NCI-H146 (cell line): ENCODE results near the gene TBX6.
"Not testable (repeated sequence)": the region's sequence is repeated elsewhere in the genome, so short reads cannot be mapped to it uniquely, and the experiment has no call there.

ENCODE experiments used
- DNase-seq: peaks from one replicate; lab custom pipeline; 2025; lab: John Stamatoyannopoulos, UW

Gene TBX6, protein sequence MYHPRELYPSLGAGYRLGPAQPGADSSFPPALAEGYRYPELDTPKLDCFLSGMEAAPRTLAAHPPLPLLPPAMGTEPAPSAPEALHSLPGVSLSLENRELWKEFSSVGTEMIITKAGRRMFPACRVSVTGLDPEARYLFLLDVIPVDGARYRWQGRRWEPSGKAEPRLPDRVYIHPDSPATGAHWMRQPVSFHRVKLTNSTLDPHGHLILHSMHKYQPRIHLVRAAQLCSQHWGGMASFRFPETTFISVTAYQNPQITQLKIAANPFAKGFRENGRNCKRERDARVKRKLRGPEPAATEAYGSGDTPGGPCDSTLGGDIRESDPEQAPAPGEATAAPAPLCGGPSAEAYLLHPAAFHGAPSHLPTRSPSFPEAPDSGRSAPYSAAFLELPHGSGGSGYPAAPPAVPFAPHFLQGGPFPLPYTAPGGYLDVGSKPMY

GRCh38 chr16:30091474-30092372 is at the start of gene TBX6:
Gene TBX6 (minus strand): TSS chr16:30091924. CDS start chr16:30091193, 731 bp downstream.
- DNase-seq, result peak; percentile 90

DNA sequence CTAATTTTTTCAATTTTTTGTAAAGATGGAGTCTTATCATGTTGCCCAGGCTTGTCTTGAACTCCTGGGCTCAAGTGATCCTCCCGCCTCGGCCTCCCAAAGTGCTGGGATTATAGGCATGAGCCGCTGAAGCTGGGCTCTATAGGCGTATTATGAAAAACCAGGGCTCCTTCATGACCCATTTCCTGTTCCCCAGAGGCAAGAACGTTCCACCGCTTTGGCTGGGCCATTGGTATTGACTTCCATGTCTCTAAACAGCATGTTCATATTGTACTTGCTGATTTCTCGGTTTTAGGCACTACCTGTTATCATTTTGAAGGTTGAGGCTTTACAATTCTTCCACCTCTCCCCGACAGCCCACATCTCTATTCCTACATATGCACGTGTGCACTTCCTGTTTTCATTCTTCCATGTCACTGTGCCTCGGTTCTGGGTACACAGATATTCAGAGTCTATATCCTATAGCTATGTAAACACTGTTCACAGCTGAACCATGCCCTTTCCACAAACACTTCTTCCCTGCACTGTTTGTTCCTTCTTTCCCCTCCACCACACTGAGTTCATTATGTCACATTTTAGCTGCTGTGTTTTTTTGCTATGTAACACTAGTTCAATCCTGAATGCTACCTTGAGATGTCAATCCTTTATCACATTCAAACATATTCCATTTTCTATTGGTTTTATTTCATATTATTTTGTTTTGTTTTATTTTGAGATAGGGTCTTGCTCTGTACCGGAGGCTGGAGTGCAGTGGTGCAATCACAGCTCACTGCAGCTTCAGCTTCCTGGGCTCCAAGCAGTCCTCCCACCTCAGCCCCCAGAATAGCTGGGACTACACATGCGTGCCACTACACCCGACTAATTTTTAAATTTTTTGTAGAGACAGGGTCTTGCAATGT is 48.1 kb upstream of the TBX6 start:
- peak; percentile 26 for DNase-seq

GRCh38 chr16:30137897-30138296 is 46.2 kb upstream of the TBX6 start:
- DNase-seq, result no peak

DNA sequence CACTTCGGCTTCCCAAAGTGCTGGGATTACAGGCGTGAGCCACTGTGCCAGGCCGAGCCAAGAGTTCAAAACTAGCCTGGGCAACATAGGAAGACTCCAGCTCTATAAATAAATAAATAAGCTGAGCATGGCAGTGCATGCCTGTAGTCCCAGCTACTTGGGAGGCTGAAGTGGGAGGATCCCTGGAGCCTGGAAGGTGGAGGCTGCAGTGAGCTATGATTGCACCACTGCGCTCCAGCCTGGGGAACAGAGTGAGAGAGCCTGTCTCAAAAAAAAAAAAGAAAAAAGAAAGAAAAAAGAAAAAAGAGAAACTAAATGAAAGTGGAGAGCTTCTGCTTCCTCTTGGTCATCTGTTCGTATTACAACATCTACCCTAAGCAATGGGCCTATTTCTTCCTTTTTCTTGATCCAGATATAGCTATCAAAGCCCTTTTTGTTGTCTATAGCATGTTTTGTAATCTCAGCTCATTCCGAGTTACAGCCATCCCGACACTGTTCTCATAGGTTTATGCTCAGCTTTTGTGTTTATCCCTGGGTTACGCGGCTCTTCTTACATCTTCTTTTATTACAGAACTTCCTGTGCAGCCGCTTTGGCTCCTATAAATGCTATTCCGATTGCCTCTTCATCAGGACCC is 45.4 kb upstream of the TBX6 start:
- DNase-seq, result no peak

DNA sequence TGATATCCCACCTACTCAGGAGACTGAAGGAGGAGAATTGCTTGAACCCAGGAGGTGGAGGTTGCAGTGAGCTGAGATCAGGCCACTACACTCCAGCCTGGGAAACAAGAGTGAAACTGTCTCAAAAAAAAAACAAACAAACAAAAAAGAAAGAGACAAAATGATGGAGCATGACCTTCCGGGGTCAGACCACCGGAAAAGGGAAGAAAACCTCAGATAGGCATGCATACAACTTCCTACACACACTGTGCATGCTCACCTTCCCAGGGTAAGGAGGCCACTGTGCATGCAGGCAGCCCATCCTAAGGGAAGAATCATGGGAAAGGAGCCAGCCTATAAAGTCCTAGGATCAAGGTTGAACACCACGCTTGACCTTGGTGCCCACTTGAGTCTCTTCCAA is 40.9 kb upstream of the TBX6 start:
- no peak for DNase-seq

- no peak for DNase-seq
These were observed 40.2 kb upstream of the TBX6 start for GRCh38 chr16:30131869-30132475.

DNA sequence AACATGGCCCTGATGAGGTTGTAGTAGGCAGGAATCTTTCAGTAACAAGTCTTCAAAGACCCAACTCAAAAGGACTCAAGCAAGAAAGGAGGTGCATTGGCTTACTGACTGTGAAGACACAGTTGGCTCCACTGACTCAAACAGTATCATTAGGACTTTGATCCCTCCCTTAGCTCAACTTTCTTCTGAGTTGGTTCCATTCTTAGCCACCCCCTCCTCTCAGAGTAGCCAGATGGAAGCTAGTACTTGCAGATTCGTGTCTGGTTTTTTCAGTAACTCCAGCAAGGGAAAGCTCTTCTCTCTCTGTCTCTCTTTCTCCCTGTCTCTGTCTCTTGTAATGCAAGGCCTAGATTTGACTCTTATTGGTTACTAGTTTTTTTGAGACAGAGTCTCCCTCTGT is 36.3 kb upstream of the TBX6 start:
- no peak for DNase-seq

GRCh38 chr16:30125690-30126089 is 34.0 kb upstream of the TBX6 start:
- not testable (repeated sequence) for DNase-seq

- no peak for DNase-seq
These were observed 33.3 kb upstream of the TBX6 start for GRCh38 chr16:30124985-30125379.

- peak; percentile 76 for DNase-seq
These were observed 31.0 kb upstream of the TBX6 start for GRCh38 chr16:30122604-30123160.

DNA sequence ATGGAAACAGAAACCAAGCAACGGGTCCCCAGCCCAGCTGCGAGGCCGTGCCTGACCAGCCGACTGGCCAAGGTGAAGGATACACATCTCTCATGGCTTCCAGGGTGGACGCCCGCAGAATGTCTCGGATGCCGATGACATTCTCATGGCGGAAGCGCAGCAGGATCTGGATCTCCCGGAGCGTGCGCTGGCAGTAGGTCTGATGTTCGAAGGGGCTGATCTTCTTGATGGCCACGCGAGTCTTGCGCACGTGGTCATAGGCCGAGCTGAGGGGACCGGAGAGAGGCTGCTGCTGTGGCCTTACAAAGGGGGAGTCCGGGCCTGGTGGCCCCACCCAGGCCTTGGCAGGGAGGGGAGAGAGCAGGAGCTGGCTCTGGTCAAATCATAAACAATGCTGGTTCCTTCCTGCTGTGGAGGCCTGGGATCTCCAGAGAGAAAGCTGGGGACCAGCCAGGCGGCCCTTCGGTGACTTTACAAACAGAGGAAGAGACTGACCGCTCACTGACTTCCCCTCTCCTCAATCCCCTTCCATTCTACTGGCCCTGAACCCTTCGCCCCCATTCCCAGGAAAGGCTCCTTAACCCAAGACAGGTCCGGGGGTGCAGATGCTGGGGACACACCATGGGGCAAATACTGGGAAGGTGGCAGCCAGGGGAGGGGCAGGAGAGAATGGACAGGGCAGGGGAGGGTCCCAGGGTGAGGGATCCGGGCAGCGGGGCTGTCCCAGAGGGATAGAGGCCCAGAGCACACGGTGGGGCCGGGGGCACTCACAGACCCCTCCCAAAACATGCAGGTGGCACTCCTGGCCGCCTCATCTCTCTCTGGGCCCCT is 30.2 kb upstream of the TBX6 start:
- DNase-seq, result no peak

- no peak for DNase-seq
These were observed 28.8 kb upstream of the TBX6 start for GRCh38 chr16:30120340-30121105.

DNA sequence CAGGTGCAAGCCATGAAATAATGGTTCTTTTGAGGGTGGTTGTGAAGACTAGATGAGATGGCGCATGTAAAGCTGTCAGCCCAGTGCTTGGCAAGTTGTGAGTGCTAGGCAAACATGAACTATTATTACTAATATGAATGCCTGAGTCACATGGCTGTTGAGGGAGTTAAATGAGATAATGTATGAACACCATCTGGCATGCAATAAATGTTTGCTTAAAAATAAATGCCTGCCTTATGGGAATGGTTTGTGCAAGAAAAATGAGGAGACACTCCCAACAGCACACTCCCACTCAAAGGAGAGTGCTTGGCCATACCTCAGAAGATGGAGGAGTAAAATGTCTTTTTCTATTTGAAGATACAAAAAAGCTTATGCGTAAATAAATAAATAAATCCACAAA is 27.7 kb upstream of the TBX6 start:
- no peak for DNase-seq

- DNase-seq, result no peak
These were observed 26.0 kb upstream of the TBX6 start for GRCh38 chr16:30117768-30118167.

DNA sequence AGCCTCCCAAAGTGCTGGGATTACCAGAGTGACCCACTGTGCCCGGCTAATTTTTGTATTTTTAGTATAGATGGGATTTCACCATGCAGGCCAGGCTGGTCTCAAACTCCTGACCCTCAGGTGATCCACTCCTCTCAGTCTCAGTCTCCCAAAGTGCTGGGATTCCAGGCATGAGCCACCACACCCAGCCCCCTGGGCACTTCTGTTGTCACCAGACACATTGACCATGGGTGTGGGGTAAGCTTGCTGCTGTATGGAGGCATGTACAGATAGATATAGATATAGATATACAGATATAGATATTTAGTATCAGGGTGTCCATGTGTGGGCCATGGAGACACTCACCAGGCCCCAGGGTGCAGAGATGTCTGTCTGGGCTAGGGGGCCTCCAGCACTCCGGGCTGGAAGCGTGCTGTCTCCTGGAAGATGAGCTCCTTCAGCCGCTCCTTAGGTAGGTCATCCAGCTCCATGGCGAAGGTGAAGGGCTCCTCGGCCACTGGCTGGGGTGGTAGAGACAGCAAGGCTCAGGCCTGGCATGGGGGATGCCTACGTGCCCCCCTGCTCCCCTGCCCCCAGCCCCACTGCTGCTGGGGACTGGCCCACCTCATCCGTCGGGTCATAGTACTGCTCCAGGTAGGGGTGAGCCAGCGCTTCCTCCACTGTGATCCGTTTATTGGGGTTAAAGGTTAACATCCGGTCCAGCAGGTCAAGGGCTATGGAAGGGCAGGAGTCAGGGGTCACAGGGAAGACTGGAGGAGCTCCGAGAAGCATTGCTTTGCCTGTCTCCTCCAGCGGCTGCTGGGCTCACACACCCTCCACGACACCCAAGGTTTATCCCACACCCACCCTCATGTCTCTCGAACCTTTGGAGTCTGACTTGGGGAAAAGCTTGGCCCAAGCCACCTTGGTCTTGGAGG is 24.8 kb upstream of the TBX6 start:
- DNase-seq, result no peak

DNA sequence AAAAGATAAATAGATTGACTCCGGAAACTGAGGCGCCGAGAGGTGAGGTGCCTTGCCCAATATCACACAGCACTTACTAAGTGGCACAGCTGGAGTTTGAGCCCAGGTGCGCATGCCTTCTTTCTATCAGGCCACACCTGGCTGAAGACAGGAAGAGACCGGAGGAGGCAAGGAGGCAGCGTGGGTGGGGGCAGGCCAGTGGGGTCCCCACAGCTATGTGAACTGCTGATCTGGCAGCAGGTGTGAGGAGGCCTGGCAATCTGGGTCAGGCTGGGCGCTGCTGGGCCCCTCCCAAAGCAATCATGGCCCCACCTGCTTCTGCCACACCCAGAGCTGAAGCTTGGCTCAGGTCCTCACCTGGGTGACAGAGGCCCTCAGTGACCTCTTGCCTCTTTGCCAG is 23.5 kb upstream of the TBX6 start:
- DNase-seq, result peak; percentile 66

GRCh38 chr16:30114833-30115232 is 23.1 kb upstream of the TBX6 start:
- DNase-seq, result not testable (repeated sequence)

GRCh38 chr16:30114411-30114810 is 22.7 kb upstream of the TBX6 start:
- no peak for DNase-seq
